Gastroesophageal sphincter (tissue), 3 donors: ENCODE results near the gene CAMSAP1.

Source experiments
- CTCF ChIP-seq, 4 experiments: fragments of 200-600 bp in 2 of 4; fragments of 450-650 bp in 2 of 4; sonication (generic) in 1 of 4; IDR thresholded peaks; one replicate each; pipeline ENCODE4 v1.5.1; 2017 to 2019; ENCODE audit warnings: antibody characterized with exemption in 4 of 4, mild to moderate bottlenecking in 2 of 4, moderate library complexity in 2 of 4
- EP300 ChIP-seq: sonication (generic); formaldehyde crosslinking; IDR thresholded peaks from one replicate; pipeline ENCODE4 v1.6.1; 2017; ENCODE audit warnings: antibody characterized with exemption, mild to moderate bottlenecking
- POLR2A ChIP-seq, 2 donors: fragments of 450-650 bp; IDR thresholded peaks; one replicate each; pipeline ENCODE4 v1.6.1; 2017; ENCODE audit warnings: antibody characterized with exemption in 2 of 2, mild to moderate bottlenecking in 2 of 2, moderate library complexity in 1 of 2
- POLR2AphosphoS5 ChIP-seq: sonication (generic); formaldehyde crosslinking; IDR thresholded peaks from one replicate; pipeline ENCODE4 v1.6.1; 2017; ENCODE audit warnings: antibody characterized with exemption

DNA sequence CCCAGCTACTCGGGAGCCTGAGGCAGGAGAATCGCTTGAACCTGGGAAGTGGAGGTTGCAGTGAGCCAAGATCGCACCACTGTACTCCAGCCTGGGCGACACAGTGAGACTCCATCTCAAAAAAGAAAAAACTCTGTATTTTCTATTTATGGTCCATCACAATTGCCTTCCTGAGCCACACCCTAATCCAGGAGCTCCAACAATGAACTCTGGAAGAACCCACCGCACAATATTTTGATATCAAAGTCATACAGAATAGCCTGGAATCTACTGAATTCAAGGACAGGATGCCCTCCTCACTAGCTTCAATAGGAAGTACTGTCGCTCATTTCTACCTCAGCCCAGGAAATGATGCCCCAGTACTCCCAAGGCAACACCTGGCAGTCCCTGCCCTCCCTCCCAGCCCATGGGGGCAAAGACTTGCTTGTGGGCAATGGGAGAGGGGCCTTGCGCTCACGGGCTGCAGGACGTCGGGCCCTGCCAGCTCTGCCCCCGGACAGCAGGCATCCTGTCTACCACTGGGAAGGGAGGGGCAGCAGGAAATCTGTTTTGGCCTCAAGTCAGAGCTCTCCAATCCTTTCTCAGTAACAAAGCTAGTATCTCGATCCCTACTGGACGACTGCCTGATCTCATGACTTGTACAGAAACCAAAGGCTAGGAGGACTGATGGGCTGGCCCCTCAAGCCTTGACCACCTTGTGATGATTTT, 34.1 kb upstream of the CAMSAP1 start:
- TF ChIP-seq CTCF (IDR thresholded peaks at IDR 0.05) (no peak), POLR2AphosphoS5 (no peak), POLR2A (IDR thresholded peaks at IDR 0.05) (no peak), EP300 (no peak)
